AG10803 (cell line): ENCODE measurements around the gene TOP3A.

Experiments
- DNase-seq: peaks from one replicate; pipeline ENCODE4 v3.0.0; 2010; ENCODE audit warnings: low read depth
- H3K4me3 ChIP-seq: 2 replicates; pipeline ENCODE4 v1.5.1; 2011; ENCODE audit warnings: mild to moderate bottlenecking, low read length, control low read depth
- CTCF ChIP-seq: conservative IDR thresholded peaks from 2 replicates; pipeline ENCODE4 v1.5.1; 2011; ENCODE audit warnings: mild to moderate bottlenecking, low read length, control low read depth, inconsistent platforms

The TOP3A gene

GRCh38 chr17:18231164-18231563 lies 83.6 kb downstream of the TOP3A start:
- H3K4me3 ChIP-seq: no peak overlapping the region
- no peak for TF ChIP-seq CTCF
- DNase-seq: no peak

DNA sequence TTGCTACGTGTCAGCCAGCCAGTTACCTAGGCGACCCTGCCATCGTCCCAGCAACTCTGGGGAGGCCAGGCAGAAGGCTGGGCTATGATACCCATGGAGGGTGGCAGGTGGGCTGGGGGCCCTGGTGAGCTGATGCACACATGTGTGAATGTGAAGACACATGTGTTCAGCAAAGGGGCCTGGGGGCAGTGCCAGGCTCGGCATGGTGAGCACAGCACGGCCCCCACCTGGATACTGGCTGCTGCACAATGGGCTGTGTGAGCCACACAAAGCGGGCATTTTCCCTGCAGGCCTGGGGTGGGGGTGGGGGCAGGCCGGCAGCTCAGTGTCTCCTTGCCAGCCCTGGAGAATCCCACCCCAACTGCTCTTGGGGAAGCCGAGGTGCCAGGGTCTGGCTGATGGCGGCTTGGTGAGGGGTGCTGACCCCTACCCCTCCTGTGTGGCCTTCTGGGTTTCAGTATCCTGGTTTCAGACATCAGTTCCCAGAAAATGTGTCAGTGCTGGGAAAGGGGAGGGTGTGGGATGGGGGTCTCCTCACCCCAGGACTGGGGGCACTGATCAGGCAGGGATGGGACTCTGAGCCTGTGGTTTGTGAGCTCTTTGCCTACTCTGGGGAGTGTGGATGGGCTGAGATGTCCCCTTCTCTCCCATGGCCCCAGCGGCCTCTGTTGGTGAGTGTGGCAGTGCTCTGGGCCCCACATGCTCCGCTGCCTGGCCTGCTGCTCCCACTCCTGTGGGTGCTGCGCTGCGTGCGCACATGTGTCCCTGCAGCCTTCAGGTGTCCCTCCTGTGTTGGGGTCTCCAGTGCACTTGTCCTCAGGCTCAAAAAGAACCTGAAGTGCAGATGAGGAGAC lies 84.3 kb downstream of the TOP3A start:
- no peak for DNase-seq
- no peak overlapping the region for H3K4me3 ChIP-seq
- TF ChIP-seq CTCF: no peak

DNA sequence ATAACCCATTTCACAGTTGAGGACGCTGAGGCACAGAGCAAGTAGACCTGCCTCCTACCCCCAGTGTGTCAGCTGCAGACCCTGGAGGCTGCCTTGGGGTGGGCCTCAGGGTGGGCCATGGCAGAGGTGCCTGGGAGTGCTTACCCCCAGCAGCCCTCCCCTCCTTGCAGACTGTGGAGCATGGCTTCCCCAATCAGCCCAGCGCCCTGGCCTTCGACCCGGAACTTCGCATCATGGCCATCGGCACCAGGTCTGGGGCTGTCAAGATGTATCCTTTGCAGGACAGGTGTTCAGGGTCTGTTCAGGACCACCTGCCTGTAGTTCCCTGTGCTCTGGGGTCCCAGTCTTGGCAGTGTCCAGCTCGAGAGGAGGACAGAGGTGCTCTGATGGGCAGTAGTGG lies 85.0 kb downstream of the TOP3A start:
- no peak for TF ChIP-seq CTCF
- H3K4me3 ChIP-seq: no peak overlapping the region
- DNase-seq: no peak

DNA sequence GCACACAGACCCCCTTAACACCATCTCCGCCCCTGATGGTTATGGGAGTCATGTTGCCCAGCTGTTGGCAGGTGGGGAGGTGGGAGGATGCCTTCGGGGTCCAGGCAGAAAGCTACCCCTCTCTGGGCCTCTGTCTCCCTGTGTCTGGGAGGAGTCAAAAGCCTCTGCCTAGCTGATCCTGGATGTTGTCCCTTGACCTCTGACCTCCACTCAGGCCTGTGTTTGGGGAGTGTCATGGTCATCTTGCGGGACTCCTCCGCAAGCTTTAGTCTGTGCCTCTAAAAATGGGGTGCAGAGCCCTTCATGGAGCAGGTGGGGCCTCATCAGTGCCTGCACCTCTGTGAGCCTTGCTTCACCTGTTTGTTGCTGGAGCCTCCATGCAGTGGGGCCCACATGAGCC lies 85.5 kb downstream of the TOP3A start:
- TF ChIP-seq CTCF: no peak
- H3K4me3 ChIP-seq: no peak overlapping the region
- DNase-seq: no peak

- TF ChIP-seq CTCF: no peak
- no peak for DNase-seq
- H3K4me3 ChIP-seq: no peak overlapping the region
Measured at GRCh38 chr17:18228176-18228682, 86.6 kb downstream of the TOP3A start.

GRCh38 chr17:18227635-18228034 lies 87.2 kb downstream of the TOP3A start:
- H3K4me3 ChIP-seq: no peak overlapping the region
- no peak for TF ChIP-seq CTCF
- DNase-seq: no peak
